Measurements from ENCODE around the gene CACHD1.

Gene CACHD1

DNA sequence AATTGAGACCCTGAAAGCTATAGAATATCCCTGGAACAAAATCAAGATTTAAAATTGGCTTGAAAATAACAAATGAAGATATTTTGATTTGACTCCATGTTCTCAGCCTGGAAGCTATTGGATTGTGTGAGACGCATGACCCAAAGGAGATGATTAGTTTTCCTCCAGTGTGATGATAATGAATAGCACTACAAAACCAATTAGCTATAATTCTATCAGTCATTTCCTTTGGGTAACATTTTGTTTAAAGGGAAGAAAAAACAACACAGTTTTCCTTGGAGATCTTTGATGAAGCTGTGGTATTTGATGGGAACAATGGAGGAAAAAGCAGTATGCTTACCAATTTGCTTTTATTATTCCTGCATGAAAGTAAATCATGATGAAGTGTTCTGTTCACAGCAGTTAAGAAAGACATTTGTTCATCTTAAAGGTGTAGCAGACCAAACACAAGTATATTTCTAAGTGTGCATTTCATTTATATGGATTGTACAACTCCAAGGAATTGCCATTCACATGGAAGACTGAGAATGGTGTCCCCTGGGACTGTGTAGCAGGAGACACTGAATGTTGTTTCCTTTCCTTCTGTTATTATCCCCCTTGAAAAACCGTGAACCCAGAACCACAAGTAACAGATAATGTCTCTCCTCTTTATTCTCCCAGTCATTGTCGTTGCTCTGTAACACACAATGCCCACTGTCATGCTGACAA lies 111.4 kb downstream of the CACHD1 start:
- Histone ChIP-seq H3K27ac (no peak overlapping the region), H3K36me3 (peaks cover 0 to 6% (median 0%) of the 10 kb centered on the region in 3 donors), H3K9me3 (no peaks in the 10 kb centered on the region), H3K4me1 (no peaks in the 10 kb centered on the region), H3K27me3 (no peaks in the 10 kb centered on the region), H3K4me3 (no peak overlapping the region)
- intact Hi-C loops (cut with DNase I; ENCODE audit: low total_unique reads): no loop called here
- TF ChIP-seq, protein P1, sequence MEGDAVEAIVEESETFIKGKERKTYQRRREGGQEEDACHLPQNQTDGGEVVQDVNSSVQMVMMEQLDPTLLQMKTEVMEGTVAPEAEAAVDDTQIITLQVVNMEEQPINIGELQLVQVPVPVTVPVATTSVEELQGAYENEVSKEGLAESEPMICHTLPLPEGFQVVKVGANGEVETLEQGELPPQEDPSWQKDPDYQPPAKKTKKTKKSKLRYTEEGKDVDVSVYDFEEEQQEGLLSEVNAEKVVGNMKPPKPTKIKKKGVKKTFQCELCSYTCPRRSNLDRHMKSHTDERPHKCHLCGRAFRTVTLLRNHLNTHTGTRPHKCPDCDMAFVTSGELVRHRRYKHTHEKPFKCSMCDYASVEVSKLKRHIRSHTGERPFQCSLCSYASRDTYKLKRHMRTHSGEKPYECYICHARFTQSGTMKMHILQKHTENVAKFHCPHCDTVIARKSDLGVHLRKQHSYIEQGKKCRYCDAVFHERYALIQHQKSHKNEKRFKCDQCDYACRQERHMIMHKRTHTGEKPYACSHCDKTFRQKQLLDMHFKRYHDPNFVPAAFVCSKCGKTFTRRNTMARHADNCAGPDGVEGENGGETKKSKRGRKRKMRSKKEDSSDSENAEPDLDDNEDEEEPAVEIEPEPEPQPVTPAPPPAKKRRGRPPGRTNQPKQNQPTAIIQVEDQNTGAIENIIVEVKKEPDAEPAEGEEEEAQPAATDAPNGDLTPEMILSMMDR (IDR thresholded peaks at IDR 0.05): no peak
- no peak for DNase-seq

DNA sequence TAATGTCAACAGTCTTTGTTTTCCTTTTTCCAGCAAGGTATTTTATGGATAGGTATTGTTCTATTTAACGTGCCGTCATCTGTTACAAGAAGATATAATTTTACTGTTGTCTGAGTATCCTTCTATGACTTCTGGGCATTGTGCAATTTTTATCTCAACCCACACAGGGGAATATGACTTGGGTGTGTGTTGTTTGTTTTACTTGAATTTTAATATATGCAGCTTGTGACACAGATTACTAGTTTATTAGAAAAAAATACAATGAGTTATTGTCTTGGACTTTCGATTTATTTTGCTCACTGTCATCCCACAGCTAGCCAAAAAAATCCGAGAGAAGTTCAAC lies 111.9 kb downstream of the CACHD1 start:
- DNase-seq: no peak
- TF ChIP-seq, protein P1 (IDR thresholded peaks at IDR 0.05): no peak
- Histone ChIP-seq H3K36me3 (peaks cover 0 to 6% (median 0%) of the 10 kb centered on the region in 3 donors), H3K27me3 (no peaks in the 10 kb centered on the region), H3K4me1 (no peaks in the 10 kb centered on the region), H3K9me3 (no peaks in the 10 kb centered on the region), H3K4me3 (no peak overlapping the region), H3K27ac (no peak overlapping the region)
- intact Hi-C loops (cut with DNase I; ENCODE audit: low total_unique reads): no loop called here

DNA sequence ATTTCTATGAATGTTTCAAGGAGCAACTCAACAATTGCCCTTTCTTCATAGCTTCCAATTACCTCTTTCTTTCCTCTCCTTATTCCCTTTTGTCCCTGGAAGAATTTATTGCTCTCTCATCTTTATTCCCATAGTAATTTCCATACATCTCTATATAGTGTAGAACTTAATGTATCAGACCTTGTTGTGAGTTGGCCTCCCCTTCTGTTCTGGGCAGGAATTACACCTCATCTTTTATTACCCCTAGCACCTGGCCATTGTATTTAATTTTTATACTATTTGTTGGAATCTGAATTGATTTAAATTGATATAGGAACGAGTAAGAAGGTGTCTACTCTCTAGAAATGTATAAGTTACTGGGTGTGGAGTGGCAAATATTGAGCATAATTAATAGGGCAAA lies 114.5 kb downstream of the CACHD1 start:
- intact Hi-C loops (cut with DNase I; ENCODE audit: low total_unique reads): no loop called here
- H3K4me1 ChIP-seq: no peaks in the 10 kb centered on the region
- no peak overlapping the region for H3K27ac ChIP-seq

DNA sequence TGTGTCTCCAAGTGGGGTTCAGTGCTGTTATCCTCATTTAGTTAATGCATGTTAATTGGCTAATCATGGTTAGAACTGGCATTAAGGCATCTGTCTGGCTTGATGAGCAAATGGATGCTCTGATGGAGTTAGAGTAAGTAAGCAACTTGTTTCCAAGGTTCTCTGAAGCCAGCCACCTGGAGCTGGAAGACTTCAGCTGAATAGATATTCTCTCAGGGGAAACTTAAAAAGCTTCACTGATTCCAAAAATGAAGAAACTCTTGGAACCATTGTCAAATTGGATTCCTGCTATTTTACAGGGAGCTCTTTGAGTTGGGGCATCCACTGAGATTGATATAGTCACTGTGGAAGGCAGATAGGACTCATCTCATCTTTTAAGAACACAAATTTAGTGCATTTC lies 118.9 kb downstream of the CACHD1 start:
- intact Hi-C loops (cut with DNase I; ENCODE audit: low total_unique reads): no loop called here
- no peaks in the 10 kb centered on the region for H3K27me3 ChIP-seq
- H3K9me3 ChIP-seq: no peaks in the 10 kb centered on the region
- no peaks in the 10 kb centered on the region for H3K4me1 ChIP-seq
- TF ChIP-seq, protein P1 (IDR thresholded peaks at IDR 0.05): no peak
- DNase-seq: no peak
- no peak overlapping the region for H3K27ac ChIP-seq
- peaks cover 0 to under 1% (median 0%) of the 10 kb centered on the region in 3 donors for H3K36me3 ChIP-seq
- no peak overlapping the region for H3K4me3 ChIP-seq

More for the DNA sequence above, 114.5 kb downstream of the CACHD1 start:
- TF ChIP-seq, protein P1 (IDR thresholded peaks at IDR 0.05): no peak
- Histone ChIP-seq H3K9me3 (no peaks in the 10 kb centered on the region), H3K36me3 (peaks cover 0 to 6% (median 0%) of the 10 kb centered on the region in 3 donors), H3K4me3 (no peak overlapping the region), H3K27me3 (no peaks in the 10 kb centered on the region)
- DNase-seq: no peak

DNA sequence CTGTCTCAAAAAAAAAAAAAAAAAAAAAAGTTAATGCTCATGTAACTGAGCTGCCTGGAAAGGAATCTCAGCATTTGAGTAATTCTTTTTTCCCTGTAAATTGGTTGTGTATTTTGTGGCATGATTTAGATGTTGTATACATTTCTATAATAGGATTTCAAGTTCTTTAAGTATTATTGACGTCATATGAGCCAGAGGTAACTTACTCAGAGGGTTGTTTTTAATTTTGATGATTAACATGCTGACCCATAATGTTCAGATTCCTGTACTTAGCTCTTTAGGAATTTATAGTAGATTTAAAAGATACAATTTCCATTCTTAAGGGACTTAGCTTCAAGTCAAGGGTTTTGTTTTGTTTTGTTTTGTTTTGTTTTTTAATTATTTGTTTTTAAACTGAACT lies 120.4 kb downstream of the CACHD1 start:
- H3K4me1 ChIP-seq: no peaks in the 10 kb centered on the region
- H3K4me3 ChIP-seq: no peak overlapping the region
- TF ChIP-seq, protein P1 (IDR thresholded peaks at IDR 0.05): no peak
- H3K27me3 ChIP-seq: no peaks in the 10 kb centered on the region
- no peaks in the 10 kb centered on the region for H3K9me3 ChIP-seq
- intact Hi-C loops (cut with DNase I; ENCODE audit: low total_unique reads): no loop called here
- H3K36me3 ChIP-seq: no peaks in the 10 kb centered on the region
- DNase-seq: no peak
- no peak overlapping the region for H3K27ac ChIP-seq

DNA sequence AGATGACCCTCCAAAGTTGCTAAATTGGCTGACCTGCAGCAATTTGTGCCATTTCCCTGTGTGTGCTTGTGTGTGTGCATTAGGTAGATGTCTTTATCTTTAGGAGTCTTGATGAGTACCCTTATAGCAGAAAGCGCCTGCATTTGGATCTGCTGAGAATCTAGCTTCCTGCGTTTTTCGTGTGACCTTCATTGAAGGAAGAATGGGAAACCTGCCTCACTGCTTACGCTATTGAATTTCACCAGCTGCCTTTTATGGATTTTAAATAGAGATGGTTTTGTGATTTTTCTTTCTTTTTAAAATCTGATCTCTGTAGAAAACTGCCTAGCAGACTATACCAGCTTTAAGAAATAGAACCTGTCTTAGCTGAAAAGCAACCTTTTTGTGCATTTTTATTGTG lies 124.5 kb downstream of the CACHD1 start:
- H3K9me3 ChIP-seq: no peaks in the 10 kb centered on the region
- H3K27me3 ChIP-seq: no peaks in the 10 kb centered on the region
- no peak overlapping the region for H3K4me3 ChIP-seq
- no peak for DNase-seq
- H3K4me1 ChIP-seq: no peaks in the 10 kb centered on the region
- intact Hi-C loops (cut with DNase I; ENCODE audit: low total_unique reads): no loop called here
- H3K36me3 ChIP-seq: no peaks in the 10 kb centered on the region
- H3K27ac ChIP-seq: no peak overlapping the region
- TF ChIP-seq, protein P1 (IDR thresholded peaks at IDR 0.05): no peak
